ENCODE data around the gene MMP27.

GRCh38 chr11:102680945-102681344 is 24.6 kb downstream of the MMP27 start:
- TF ChIP-seq POLR2A (IDR thresholded peaks at IDR 0.05), result no peak
- TF ChIP-seq CTCF (IDR thresholded peaks at IDR 0.05), result no peak

All from breast epithelium (tissue), 3 donors.